ENCODE data around the gene BEAN1.
A peak's percentile ranks its signal among the peaks of the same experiment; 100 is the strongest.
"Not testable (repeated sequence)": the region's sequence is repeated elsewhere in the genome, so short reads cannot be mapped to it uniquely, and the experiment has no call there.

The BEAN1 gene

GRCh38 chr16:66501563-66501962 lies 74.5 kb downstream of the BEAN1 start:
- H3K36me3 ChIP-seq (ENCODE audit: control insufficient read depth in 2 of 2, insufficient read depth in 2 of 2, low read length in 2 of 2); H3K27me3 ChIP-seq (ENCODE audit: control insufficient read depth in 1 of 2, insufficient read depth in 2 of 2, low read length in 2 of 2); H3K27ac ChIP-seq (ENCODE audit: low read length); H3K4me1 ChIP-seq (ENCODE audit: control insufficient read depth, insufficient read depth, low read length); H3K9me3 ChIP-seq (ENCODE audit: control insufficient read depth in 2 of 2, low read length in 2 of 2); H3K4me3 ChIP-seq (ENCODE audit: low read length in 2 of 2); H3K9ac ChIP-seq (ENCODE audit: low read length in 2 of 2): not testable (repeated sequence)

GRCh38 chr16:66502020-66502913 lies 75.2 kb downstream of the BEAN1 start:
- Histone ChIP-seq H3K27me3 (ENCODE audit: control insufficient read depth in 1 of 2, insufficient read depth in 2 of 2, low read length in 2 of 2) (no peaks in the 10 kb centered on the region), H3K9ac (ENCODE audit: low read length in 2 of 2) (no peak overlapping the region), H3K27ac (ENCODE audit: low read length) (no peak overlapping the region), H3K9me3 (ENCODE audit: control insufficient read depth in 2 of 2, low read length in 2 of 2) (no peaks in the 10 kb centered on the region), H3K4me3 (ENCODE audit: low read length in 2 of 2) (no peak overlapping the region), H3K4me1 (ENCODE audit: control insufficient read depth, insufficient read depth, low read length) (peaks cover 3% of the 10 kb centered on the region), H3K36me3 (ENCODE audit: control insufficient read depth in 2 of 2, insufficient read depth in 2 of 2, low read length in 2 of 2) (no peaks in the 10 kb centered on the region)

- Histone ChIP-seq H3K9me3 (ENCODE audit: control insufficient read depth in 2 of 2, low read length in 2 of 2) (no peaks in the 10 kb centered on the region), H3K36me3 (ENCODE audit: control insufficient read depth in 2 of 2, insufficient read depth in 2 of 2, low read length in 2 of 2) (no peaks in the 10 kb centered on the region), H3K4me3 (ENCODE audit: low read length in 2 of 2) (no peak overlapping the region), H3K27me3 (ENCODE audit: control insufficient read depth in 1 of 2, insufficient read depth in 2 of 2, low read length in 2 of 2) (no peaks in the 10 kb centered on the region), H3K27ac (ENCODE audit: low read length) (no peak overlapping the region), H3K4me1 (ENCODE audit: control insufficient read depth, insufficient read depth, low read length) (peaks cover 3% of the 10 kb centered on the region), H3K9ac (ENCODE audit: low read length in 2 of 2) (no peak overlapping the region)
Measured at GRCh38 chr16:66503030-66503429, 75.9 kb downstream of the BEAN1 start.

- Histone ChIP-seq H3K9ac (ENCODE audit: low read length in 2 of 2) (no peak overlapping the region), H3K27me3 (ENCODE audit: control insufficient read depth in 1 of 2, insufficient read depth in 2 of 2, low read length in 2 of 2) (no peaks in the 10 kb centered on the region), H3K36me3 (ENCODE audit: control insufficient read depth in 2 of 2, insufficient read depth in 2 of 2, low read length in 2 of 2) (no peaks in the 10 kb centered on the region), H3K4me3 (ENCODE audit: low read length in 2 of 2) (no peak overlapping the region), H3K27ac (ENCODE audit: low read length) (no peak overlapping the region), H3K9me3 (ENCODE audit: control insufficient read depth in 2 of 2, low read length in 2 of 2) (no peaks in the 10 kb centered on the region), H3K4me1 (ENCODE audit: control insufficient read depth, insufficient read depth, low read length) (peaks cover 3% of the 10 kb centered on the region)
Measured at GRCh38 chr16:66503612-66504011, 76.5 kb downstream of the BEAN1 start.

GRCh38 chr16:66507731-66508239 lies 80.7 kb downstream of the BEAN1 start:
- no peak overlapping the region for H3K27ac ChIP-seq (ENCODE audit: low read length)

DNA sequence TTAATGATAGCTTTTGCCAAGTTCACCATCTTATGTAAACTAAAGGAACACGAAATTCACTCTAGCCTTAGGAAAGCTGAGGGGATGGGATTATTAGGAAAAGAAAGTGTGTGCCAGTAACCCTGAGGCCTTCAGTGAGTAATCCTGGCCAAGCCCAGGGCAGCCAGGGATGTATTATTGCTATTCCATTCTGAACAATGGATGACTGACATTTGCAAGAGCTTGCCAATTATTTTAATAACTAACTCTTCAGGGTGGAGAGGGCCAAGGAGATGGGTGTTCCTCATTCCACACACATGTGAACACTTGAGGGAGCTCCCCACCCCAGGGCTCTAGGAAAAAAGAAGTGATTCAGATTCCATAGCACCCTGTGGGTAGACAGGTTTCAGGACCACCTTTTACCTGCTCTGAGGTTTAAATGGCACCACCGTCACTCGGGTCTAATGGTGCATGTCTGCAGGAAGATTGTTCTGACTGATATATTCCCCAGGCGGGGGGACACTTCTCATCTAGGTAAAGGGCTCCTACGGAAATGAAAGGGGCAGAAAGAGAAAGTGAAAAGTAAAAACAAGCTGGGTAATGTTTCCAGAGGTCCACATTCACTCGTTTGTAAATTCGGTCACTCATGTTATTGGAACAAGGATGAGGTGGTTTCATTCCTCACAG lies 81.3 kb downstream of the BEAN1 start:
- Histone ChIP-seq H3K9ac (ENCODE audit: low read length in 2 of 2) (no peak overlapping the region), H3K4me1 (ENCODE audit: control insufficient read depth, insufficient read depth, low read length) (peaks cover 23% of the 10 kb centered on the region), H3K27ac (ENCODE audit: low read length) (no peak overlapping the region)

More at GRCh38 chr16:66507731-66508239, 80.7 kb downstream of the BEAN1 start:
- Histone ChIP-seq H3K4me1 (ENCODE audit: control insufficient read depth, insufficient read depth, low read length) (peaks cover 22% of the 10 kb centered on the region), H3K36me3 (ENCODE audit: control insufficient read depth in 2 of 2, insufficient read depth in 2 of 2, low read length in 2 of 2) (peaks cover 4 to 8% of the 10 kb centered on the region in 2 donors), H3K27me3 (ENCODE audit: control insufficient read depth in 1 of 2, insufficient read depth in 2 of 2, low read length in 2 of 2) (no peaks in the 10 kb centered on the region), H3K9ac (ENCODE audit: low read length in 2 of 2) (no peak overlapping the region), H3K4me3 (ENCODE audit: low read length in 2 of 2) (no peak overlapping the region), H3K9me3 (ENCODE audit: control insufficient read depth in 2 of 2, low read length in 2 of 2) (no peaks in the 10 kb centered on the region)

GRCh38 chr16:66508914-66509496 lies 81.9 kb downstream of the BEAN1 start:
- H3K9ac ChIP-seq (ENCODE audit: low read length in 2 of 2) = no peak overlapping the region
- no peak overlapping the region for H3K27ac ChIP-seq (ENCODE audit: low read length)
- H3K4me3 ChIP-seq (ENCODE audit: low read length in 2 of 2) = no peak overlapping the region
- peaks cover 23% of the 10 kb centered on the region for H3K4me1 ChIP-seq (ENCODE audit: control insufficient read depth, insufficient read depth, low read length)
- peaks cover 12 to 16% of the 10 kb centered on the region in 2 donors for H3K36me3 ChIP-seq (ENCODE audit: control insufficient read depth in 2 of 2, insufficient read depth in 2 of 2, low read length in 2 of 2)
- no peaks in the 10 kb centered on the region for H3K9me3 ChIP-seq (ENCODE audit: control insufficient read depth in 2 of 2, low read length in 2 of 2)
- no peaks in the 10 kb centered on the region for H3K27me3 ChIP-seq (ENCODE audit: control insufficient read depth in 1 of 2, insufficient read depth in 2 of 2, low read length in 2 of 2)

More for the DNA sequence above, 81.3 kb downstream of the BEAN1 start:
- no peaks in the 10 kb centered on the region for H3K27me3 ChIP-seq (ENCODE audit: control insufficient read depth in 1 of 2, insufficient read depth in 2 of 2, low read length in 2 of 2)
- H3K4me3 ChIP-seq (ENCODE audit: low read length in 2 of 2) = no peak overlapping the region
- peaks cover 8 to 14% of the 10 kb centered on the region in 2 donors for H3K36me3 ChIP-seq (ENCODE audit: control insufficient read depth in 2 of 2, insufficient read depth in 2 of 2, low read length in 2 of 2)
- H3K9me3 ChIP-seq (ENCODE audit: control insufficient read depth in 2 of 2, low read length in 2 of 2) = no peaks in the 10 kb centered on the region

DNA sequence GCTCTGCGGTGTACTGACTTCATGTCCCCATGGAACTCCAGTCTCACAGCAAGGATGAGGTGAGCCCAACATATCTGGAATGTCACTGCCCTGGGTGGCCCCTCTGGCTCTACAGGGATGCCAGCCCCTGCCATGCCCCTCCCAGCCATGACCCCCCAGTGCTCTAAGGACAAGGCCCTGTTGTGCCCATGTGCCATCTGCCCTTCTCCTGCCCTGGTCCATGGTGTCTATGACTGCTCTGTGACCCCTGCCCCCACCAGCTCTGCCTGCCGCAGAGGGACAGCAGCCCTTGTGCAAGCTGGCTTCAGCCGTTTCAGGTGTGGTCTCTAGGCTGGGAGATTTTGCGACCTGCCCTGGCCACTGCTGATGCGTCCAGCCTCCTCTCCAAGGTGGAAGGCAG lies 82.5 kb downstream of the BEAN1 start:
- Histone ChIP-seq H3K36me3 (ENCODE audit: control insufficient read depth in 2 of 2, insufficient read depth in 2 of 2, low read length in 2 of 2) (peaks cover 12 to 16% of the 10 kb centered on the region in 2 donors), H3K27ac (ENCODE audit: low read length) (no peak overlapping the region), H3K4me1 (ENCODE audit: control insufficient read depth, insufficient read depth, low read length) (peaks cover 23% of the 10 kb centered on the region), H3K27me3 (ENCODE audit: control insufficient read depth in 1 of 2, insufficient read depth in 2 of 2, low read length in 2 of 2) (no peaks in the 10 kb centered on the region), H3K9me3 (ENCODE audit: control insufficient read depth in 2 of 2, low read length in 2 of 2) (no peaks in the 10 kb centered on the region), H3K9ac (ENCODE audit: low read length in 2 of 2) (no peak overlapping the region), H3K4me3 (ENCODE audit: low read length in 2 of 2) (no peak overlapping the region)

- Histone ChIP-seq H3K9me3 (ENCODE audit: control insufficient read depth in 2 of 2, low read length in 2 of 2) (no peaks in the 10 kb centered on the region), H3K27ac (ENCODE audit: low read length) (no peak overlapping the region), H3K27me3 (ENCODE audit: control insufficient read depth in 1 of 2, insufficient read depth in 2 of 2, low read length in 2 of 2) (no peaks in the 10 kb centered on the region), H3K9ac (ENCODE audit: low read length in 2 of 2) (no peak overlapping the region), H3K36me3 (ENCODE audit: control insufficient read depth in 2 of 2, insufficient read depth in 2 of 2, low read length in 2 of 2) (peaks cover 13 to 18% of the 10 kb centered on the region in 2 donors), H3K4me3 (ENCODE audit: low read length in 2 of 2) (no peak overlapping the region), H3K4me1 (ENCODE audit: control insufficient read depth, insufficient read depth, low read length) (peaks cover 23% of the 10 kb centered on the region)
Measured at GRCh38 chr16:66510298-66510697, 83.2 kb downstream of the BEAN1 start.

- H3K4me1 ChIP-seq (ENCODE audit: control insufficient read depth, insufficient read depth, low read length) = peaks cover 29% of the 10 kb centered on the region
- no peak overlapping the region for H3K4me3 ChIP-seq (ENCODE audit: low read length in 2 of 2)
- H3K27me3 ChIP-seq (ENCODE audit: control insufficient read depth in 1 of 2, insufficient read depth in 2 of 2, low read length in 2 of 2) = no peaks in the 10 kb centered on the region
- H3K9me3 ChIP-seq (ENCODE audit: control insufficient read depth in 2 of 2, low read length in 2 of 2) = no peaks in the 10 kb centered on the region
- peaks cover 16 to 23% of the 10 kb centered on the region in 2 donors for H3K36me3 ChIP-seq (ENCODE audit: control insufficient read depth in 2 of 2, insufficient read depth in 2 of 2, low read length in 2 of 2)
- peak overlapping the region; percentile 18 for H3K27ac ChIP-seq (ENCODE audit: low read length)
- H3K9ac ChIP-seq (ENCODE audit: low read length in 2 of 2) = no peak overlapping the region
Measured at GRCh38 chr16:66510711-66511601, 83.9 kb downstream of the BEAN1 start.
